SK-MEL-5 (cell line): ENCODE measurements around the gene SMIM44. TPM values are rescaled to one million over a fixed set of nuclear protein-coding genes. Genes with fewer than 3 reads are reported as not detected.
A peak's percentile ranks its signal among the peaks of the same experiment; 100 is the strongest.
"Not testable (repeated sequence)": the region's sequence is repeated elsewhere in the genome, so short reads cannot be mapped to it uniquely, and the experiment has no call there.

Experiments used
- DNase-seq: peaks from one replicate; pipeline ENCODE4 v3.0.0-alpha.2; 2016; ENCODE audit warnings: low read depth, low spot score
- in situ Hi-C: cut with HindIII; loops from 2 replicates; pipeline ENCODE4 v1.10.0; 2016; ENCODE audit warnings: low sequenced_read_pairs, high pct_unique_total_duplicates, low pct_unique_long_range_greater_than_20kb
- total RNA-seq: library from RNA; depleted of rRNA; stranded (reverse); fragments of >200 nt; shearing (Covaris generic); gene quantifications from 2 replicates; pipeline ENCODE4 v1.2.3, GENCODE V29; 2014

SMIM44 gene
- total RNA-seq, 1 experiment from 2014 or later = not detected

GRCh38 chr19:3455960-3456601 is 27.2 kb downstream of the SMIM44 start:
- in situ Hi-C loops = no loop called here

GRCh38 chr19:3455393-3455955 is 27.8 kb downstream of the SMIM44 start:
- in situ Hi-C loops = no loop called here

More at GRCh38 chr19:3455960-3456601, 27.2 kb downstream of the SMIM44 start:
- no peak for DNase-seq

GRCh38 chr19:3454656-3455392 is 28.4 kb downstream of the SMIM44 start:
- no peak for DNase-seq
- in situ Hi-C loops = no loop called here

More at GRCh38 chr19:3455393-3455955, 27.8 kb downstream of the SMIM44 start:
- no peak for DNase-seq

GRCh38 chr19:3453840-3454239 is 29.4 kb downstream of the SMIM44 start:
- DNase-seq = no peak
- in situ Hi-C loops = no loop called here

- DNase-seq, in situ Hi-C loops: not testable (repeated sequence)
Observed at GRCh38 chr19:3452942-3453214, 30.4 kb downstream of the SMIM44 start.

GRCh38 chr19:3452171-3452941 is 30.9 kb downstream of the SMIM44 start:
- no peak for DNase-seq
- in situ Hi-C loops = no loop called here

GRCh38 chr19:3451451-3451866 is 31.8 kb downstream of the SMIM44 start:
- peak; percentile 41 for DNase-seq
- in situ Hi-C loops = no loop called here

GRCh38 chr19:3450796-3451411 is 32.3 kb downstream of the SMIM44 start:
- in situ Hi-C loops = no loop called here

GRCh38 chr19:3448616-3449334 is 34.5 kb downstream of the SMIM44 start:
- DNase-seq = no peak
- in situ Hi-C loops = no loop called here

More at GRCh38 chr19:3450796-3451411, 32.3 kb downstream of the SMIM44 start:
- DNase-seq = peak; percentile 99

GRCh38 chr19:3446657-3447056 is 36.6 kb downstream of the SMIM44 start:
- DNase-seq, in situ Hi-C loops: not testable (repeated sequence)

- DNase-seq = no peak
- in situ Hi-C loops = no loop called here
Observed at GRCh38 chr19:3444695-3445234, 38.5 kb downstream of the SMIM44 start.

- DNase-seq = no peak
Observed at GRCh38 chr19:3443840-3444694, 39.2 kb downstream of the SMIM44 start.

GRCh38 chr19:3442487-3443071 is 40.7 kb downstream of the SMIM44 start:
- no peak for DNase-seq
- in situ Hi-C loops = no loop called here

More at GRCh38 chr19:3443840-3444694, 39.2 kb downstream of the SMIM44 start:
- in situ Hi-C loops = no loop called here

- in situ Hi-C loops = no loop called here
- no peak for DNase-seq
Observed at GRCh38 chr19:3441986-3442329, 41.3 kb downstream of the SMIM44 start.

GRCh38 chr19:3441089-3441985 is 41.9 kb downstream of the SMIM44 start:
- no peak for DNase-seq
- in situ Hi-C loops = no loop called here
